HG03108 (cell line): ENCODE results near the gene RSPH9.
A peak's percentile ranks its signal among the peaks of the same experiment; 100 is the strongest.

Source experiments
- ATAC-seq: cut with Tn5 transposase; IDR thresholded peaks from one replicate; pipeline ENCODE4 v1.9.1; 2021; ENCODE audit warnings: moderate library complexity; ENCODE audit not compliant: unreplicated experiment

The RSPH9 gene, protein sequence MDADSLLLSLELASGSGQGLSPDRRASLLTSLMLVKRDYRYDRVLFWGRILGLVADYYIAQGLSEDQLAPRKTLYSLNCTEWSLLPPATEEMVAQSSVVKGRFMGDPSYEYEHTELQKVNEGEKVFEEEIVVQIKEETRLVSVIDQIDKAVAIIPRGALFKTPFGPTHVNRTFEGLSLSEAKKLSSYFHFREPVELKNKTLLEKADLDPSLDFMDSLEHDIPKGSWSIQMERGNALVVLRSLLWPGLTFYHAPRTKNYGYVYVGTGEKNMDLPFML

DNA sequence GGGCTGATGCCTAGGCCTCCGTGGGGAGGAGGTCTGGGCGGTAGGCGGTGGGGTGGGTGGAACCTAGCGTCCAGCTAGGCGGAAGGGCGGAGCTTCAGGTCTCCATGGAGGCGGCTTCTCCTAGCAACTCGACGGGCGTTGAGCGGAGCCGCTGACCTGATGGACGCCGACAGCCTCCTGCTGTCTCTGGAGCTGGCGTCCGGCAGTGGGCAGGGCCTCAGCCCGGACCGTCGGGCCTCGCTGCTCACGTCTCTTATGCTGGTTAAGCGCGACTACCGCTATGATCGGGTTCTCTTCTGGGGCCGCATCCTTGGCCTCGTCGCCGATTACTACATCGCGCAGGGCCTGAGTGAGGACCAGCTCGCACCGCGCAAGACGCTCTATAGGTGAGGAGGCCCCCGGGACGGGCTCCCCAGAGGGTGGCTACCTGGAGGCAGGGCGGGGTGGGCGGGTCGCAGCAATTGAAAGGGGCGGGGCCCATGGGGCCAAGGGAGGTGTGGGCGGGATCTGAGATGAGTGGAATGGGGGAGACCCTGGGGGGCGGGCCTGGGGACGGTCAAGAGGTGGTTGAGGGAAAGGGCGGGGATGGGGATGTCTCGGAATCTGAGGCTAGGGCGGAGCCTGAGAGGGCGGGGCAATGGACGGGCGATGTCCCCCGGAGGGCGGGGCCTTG, at the start of gene RSPH9:
RSPH9 (plus strand) TSS at position 97 of the 673 bp plus-strand sequence; CDS start at position 160, 63 bp downstream.
- peak; percentile 53 for ATAC-seq

DNA sequence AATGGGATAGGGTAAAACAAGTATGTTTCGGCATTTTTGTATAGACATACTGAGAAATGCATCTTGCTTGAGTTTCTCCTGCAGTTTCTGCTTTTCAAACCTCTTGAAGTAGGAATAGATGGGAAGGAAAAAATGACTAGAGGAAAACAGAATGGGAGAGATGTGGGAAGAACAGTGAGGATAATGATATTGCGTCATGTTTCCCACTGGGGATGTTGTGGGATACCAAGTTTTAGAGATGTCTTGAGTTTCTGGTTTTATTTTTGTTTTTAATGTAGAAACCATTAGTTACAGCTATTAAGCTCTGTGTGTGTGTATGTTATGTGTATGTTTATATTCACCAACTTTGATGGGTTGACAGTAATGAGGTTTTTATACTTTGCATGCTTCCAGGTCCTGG, 44.2 kb upstream of the RSPH9 start:
- no peak for ATAC-seq

DNA sequence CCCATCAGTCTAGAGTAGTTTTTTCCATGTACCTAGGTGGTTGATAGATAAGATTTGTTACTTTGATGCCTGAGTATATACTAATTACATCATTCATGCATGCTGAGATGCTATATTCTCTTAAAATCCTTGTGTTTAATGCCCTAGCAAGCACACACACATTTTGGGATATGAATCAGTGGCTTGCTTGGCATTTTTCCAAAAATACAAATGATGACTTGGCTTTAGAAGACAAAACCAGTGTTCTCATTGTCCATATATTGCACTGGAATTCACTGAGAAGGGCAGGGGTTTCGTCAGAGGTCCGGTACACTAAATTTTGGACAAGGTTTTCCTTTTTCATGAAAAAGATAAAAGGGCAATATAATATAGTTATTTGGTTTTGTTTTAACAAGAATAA, 40.7 kb upstream of the RSPH9 start:
- no peak for ATAC-seq

DNA sequence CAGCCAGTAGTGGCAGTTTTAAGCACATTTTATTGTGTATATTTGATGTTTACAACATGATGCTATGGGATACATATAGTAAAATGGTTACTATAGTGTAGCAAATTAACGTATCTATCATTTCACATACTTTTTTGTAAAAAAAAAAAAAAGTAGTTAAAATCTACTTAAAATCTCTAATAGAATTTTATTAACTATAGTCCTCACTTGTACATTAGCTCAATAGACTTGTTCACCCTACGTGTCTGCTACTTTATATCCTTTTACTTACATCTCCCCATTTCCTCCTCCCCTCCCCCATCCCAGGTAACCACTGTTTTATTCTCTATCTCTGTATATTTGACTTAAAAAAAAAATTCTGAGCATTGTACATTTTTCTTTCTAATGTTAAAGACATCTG, 38.8 kb upstream of the RSPH9 start:
- ATAC-seq: no peak

DNA sequence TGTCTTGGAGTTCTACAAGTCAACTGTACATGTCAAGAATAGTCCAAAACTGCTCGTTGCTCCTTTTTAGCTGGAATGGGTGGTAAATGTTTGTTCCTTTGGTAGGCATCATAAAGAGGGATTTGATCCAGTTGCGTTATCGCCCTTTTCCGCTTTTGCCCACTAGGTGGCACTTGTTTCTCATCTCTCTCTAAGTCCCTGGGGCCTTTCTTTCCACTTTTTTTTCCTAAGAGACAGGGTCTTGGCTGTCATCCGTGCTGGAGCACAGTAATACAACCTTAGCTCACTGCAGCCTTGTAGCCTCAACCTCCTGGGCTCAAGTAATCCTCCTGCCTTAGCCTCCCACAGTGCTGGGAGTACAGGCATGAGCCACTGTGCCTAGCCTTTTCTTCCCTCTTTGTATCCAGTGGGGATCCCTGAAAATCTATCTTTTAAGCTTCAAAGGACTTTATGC, 36.5 kb upstream of the RSPH9 start:
- no peak for ATAC-seq

DNA sequence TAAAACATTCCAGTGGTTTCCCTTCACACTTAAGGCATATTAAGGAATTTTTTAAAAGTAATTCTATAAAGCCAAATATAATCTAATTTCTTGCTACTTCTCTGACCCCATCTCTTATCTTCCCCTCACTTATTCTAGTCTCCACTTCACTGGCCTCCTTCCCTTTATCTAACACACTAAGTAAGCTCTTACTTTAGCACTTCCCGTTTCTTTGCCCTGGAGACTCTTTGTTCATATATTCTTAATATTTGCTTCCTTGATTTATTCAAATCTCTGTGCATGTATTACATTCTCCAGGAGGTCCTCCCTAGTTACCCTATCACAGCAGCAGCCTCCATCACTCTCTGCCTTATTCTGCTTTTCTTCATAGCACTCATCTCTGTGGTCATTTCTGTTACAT, 36.0 kb upstream of the RSPH9 start:
- ATAC-seq: no peak

DNA sequence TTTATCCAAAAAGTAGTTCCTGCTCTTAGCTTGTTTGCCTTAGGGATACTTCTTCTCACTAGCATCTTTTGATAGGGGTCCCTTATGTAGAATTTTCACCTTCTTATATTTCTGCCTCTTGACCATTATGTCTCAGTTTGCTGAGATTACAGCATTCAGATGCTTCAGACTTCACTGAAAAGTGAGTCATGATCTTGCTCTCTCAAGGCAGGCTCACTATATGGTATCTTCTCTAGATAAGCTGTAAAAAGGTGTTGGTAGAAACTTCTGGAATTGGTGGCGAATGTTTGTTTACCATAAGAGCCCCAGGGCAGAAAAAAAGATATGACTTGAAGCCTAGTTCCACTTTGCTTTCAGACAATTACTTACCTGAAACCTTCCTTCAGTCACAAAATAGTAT, 35.4 kb upstream of the RSPH9 start:
- no peak for ATAC-seq

DNA sequence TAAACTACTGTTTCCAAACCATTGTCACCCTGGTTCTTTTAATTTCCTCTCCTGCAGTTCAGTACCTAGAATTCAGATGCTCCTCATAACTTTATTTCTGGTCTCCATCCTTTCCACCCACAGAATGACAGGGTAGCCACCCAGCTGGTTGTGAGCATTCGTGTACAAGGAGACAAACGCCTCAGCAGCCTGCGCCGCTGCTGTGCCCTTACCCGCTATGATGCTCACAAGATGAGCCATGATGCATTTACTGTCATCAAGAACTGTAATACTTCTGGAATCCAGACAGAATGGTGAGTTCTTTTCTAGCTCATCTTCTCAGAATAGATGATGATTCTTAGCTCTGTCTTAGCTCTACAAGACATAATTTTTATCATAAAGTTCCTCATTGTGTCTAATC, 34.4 kb upstream of the RSPH9 start:
- ATAC-seq: no peak

DNA sequence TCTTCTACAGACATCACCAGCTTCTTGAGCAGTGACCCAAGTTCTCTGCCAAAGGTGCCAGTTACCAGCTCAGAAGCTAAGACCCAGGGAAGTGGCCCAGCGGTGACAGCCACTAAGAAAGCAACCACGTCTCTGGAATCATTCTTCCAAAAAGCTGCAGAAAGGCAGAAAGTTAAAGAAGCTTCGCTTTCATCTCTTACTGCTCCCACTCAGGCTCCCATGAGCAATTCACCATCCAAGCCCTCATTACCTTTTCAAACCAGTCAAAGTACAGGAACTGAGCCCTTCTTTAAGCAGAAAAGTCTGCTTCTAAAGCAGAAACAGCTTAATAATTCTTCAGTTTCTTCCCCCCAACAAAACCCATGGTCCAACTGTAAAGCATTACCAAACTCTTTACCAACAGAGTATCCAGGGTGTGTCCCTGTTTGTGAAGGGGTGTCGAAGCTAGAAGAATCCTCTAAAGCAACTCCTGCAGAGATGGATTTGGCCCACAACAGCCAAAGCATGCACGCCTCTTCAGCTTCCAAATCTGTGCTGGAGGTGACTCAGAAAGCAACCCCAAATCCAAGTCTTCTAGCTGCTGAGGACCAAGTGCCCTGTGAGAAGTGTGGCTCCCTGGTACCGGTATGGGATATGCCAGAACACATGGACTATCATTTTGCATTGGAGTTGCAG, 31.0 kb upstream of the RSPH9 start:
- no peak for ATAC-seq

DNA sequence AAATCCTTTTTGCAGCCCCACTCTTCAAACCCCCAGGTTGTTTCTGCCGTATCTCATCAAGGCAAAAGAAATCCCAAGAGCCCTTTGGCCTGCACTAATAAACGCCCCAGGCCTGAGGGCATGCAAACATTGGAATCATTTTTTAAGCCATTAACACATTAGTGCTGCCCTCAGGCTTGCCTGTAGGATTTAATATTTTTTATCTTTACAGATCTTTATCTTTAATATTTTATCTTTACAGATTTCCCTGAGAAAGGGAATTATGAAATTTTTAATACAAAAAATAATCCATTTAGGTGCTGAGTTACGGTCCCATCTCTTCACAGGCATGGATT, 30.5 kb upstream of the RSPH9 start:
- no peak for ATAC-seq

DNA sequence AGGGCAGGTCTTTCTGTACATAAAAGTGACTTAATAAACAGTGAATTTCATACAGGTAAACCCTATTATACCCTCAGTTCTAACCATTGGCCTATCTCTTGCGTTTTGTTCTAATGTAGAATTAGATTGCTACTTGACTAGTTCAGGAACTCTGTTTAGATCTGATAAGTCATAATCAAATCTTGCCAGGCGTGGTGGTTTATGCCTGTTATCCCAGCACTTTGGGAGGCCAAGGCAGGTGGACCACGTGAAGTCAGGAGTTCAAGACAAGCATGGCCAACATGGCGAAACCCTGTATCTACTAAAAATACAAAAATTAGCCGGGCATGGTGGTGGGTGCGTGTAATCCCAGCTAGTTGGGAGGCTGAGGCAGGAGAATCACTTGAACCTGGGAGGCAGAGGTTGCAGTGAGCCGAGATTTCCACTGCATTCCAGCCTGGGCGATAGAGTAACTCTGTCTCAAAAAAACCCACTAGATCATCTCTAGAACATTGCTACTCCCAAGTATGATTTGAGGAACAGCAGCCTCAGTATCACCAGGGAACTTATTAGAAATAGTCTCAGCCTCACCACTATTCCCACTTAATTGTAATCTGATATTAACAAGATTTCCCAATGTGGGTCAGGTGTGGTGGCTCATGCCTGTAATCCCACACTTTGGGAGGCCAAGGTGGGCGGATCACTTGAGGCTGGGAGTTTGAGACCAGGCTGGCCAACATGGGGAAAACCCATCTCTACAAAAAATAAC, 27.9 kb upstream of the RSPH9 start:
- no peak for ATAC-seq

DNA sequence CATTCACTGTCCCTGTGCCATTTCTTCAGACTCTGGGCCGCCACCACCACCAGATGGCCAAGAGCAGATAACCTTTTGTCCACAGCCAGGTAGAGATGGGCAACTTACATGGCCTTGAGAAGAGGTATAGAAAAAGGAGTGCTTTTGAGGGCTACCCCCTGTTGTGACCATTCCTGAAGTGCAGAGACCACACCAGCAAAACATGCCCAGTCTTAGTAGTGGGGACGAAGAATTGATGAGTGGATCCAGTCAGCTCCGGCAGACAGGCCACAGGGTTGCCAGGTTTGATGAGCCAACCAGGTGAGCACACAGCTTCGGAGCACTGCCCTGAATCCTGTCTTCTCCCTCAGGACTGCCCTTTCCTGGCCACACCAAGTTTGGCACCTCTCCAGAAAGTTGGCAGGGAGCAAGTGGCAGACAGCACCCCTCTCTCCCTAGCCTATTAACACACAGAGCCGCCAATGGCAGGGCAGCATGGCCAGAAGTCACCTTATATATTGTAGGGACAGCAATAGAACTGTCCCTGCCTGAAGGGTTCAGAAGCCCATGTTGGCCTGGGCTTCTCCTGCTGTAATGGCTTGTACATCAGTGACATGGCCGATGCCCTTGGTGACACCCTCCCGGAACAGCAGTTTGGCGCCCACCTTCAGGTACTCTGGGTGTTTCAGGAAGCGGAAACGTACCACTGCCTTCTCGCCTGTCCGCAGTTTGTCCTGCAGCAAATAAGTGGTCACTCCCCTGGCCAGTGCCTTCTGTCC, 23.6 kb upstream of the RSPH9 start:
- no peak for ATAC-seq

DNA sequence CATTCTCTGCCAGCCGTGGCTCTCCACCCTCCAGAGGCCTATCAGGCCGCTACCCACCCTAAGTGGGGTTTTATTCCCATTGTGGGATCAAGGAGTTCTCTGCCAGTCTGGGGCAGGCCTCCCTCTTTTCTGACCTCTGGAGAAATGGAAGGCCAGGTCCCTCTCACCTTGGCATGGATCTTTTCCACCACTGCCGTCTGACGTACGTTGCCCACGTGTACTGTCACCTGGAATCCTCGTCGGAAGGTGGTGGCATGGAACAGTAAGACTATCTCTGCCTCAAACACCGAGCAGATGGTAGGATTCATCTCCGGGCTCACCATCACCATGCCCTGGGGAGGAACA, 23.0 kb upstream of the RSPH9 start:
- ATAC-seq: no peak

DNA sequence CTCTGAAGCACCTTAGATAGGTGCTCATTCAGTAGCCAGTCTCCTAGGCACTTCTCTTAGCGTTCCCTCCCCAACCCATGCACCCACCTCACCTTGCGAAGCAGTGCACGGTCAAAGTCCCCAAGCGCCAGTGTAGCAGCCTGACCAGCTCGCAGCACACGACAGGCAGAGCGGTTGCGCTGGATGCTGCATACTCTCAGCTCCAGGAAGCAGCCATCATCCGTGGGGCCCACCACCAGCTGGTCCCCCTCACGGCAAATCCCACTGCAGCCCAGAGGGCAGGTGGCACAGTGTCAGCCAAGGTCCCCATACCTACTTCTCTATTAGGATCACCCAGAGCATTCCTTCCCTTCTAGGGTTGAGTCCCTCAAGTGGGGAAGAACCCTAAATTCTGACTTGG, 22.3 kb upstream of the RSPH9 start:
- no peak for ATAC-seq

DNA sequence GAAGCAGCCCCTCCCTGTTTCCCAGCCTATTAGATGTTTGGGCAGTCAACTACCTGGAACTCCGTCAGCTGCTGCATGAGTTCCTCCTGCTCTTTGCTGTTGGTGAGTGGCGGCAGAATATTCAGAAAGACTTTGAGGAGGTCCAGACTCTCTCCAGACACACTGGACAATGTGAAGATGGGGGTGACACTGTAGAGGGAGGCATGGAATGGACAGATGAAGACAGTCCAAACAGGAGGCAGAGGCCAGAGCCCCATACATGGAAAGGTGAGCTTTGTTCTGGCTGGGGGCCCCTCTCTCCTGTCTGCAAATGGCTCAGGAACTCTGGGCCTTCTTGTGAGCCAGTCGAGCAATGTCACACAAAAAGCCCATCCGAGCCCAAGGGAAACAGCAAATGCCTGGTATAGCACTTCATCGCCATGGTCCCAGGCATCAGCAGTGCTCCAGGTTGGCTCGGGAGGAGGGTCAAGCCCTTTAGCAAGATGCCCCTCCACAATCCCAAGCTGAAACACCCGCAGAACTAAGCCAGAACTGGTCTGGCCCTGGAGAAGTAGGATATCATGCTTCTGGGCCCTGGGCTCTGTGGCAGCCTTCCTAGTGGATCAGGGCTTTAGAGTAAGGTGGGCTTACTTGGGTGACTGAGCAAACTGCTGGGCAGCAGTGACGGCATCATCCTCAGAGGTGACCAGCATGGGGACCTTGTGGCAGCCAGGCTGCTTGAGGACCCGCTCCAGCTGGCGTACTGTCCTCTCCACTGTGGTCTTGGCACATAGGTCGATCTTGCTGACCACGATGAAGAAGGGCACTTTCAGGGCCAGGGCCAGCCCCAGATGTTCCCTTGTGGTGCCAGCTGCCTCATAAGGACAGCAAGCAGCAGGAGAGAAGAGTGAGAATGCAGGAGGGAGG, 20.7 kb upstream of the RSPH9 start:
- ATAC-seq: no peak

DNA sequence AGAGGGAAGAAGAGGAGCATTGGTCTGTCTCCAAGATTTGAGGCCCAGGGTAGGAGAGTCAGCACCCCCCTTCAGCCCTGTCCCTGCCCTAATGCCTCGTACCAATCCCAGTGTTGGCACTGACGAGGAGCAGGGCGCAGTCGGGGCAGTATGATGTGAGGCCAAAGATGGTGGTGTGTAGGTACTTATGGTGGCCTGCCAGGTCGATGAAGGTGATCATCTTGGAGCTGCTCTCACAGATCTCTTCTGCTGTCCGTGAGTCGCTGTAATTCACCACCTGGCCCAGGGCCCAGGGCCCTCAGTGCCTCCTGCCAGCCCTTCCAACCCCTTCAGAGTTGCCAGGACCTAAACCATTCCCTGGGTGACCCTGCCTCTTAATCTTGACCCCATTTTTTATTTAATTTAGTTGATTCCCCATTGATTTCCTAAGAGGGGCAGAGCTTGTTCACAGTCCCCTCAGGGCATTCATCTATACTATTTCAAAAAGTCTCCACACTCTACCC, 20.0 kb upstream of the RSPH9 start:
- no peak for ATAC-seq

DNA sequence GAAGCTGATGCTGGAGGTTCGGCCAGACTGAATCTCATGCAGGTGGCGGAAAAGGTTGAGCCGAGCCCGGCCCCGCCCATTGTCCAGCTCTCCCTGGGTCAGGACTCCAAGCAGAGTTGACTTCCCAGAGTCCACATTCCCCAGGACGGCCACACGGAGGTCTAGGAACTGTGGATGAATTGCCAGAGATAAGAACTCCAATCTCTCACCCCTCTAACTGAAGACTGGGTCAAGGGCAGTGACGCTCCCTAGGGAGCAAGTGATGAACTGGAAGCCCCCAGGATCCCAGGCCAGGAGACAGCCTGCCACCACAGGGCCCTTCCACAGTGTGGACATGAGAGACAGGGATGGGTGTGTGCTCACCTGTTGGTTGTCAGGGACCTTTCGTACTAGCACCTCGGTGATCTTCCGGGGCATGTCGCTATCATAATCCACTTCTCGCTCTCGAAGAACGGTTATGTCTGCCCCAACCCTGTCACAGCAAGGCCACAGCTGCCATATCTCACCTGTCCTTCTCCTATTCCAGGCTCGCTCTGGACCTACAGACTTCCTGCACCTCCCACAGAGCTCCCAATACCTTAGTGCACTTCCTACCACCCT, 19.3 kb upstream of the RSPH9 start:
- no peak for ATAC-seq

DNA sequence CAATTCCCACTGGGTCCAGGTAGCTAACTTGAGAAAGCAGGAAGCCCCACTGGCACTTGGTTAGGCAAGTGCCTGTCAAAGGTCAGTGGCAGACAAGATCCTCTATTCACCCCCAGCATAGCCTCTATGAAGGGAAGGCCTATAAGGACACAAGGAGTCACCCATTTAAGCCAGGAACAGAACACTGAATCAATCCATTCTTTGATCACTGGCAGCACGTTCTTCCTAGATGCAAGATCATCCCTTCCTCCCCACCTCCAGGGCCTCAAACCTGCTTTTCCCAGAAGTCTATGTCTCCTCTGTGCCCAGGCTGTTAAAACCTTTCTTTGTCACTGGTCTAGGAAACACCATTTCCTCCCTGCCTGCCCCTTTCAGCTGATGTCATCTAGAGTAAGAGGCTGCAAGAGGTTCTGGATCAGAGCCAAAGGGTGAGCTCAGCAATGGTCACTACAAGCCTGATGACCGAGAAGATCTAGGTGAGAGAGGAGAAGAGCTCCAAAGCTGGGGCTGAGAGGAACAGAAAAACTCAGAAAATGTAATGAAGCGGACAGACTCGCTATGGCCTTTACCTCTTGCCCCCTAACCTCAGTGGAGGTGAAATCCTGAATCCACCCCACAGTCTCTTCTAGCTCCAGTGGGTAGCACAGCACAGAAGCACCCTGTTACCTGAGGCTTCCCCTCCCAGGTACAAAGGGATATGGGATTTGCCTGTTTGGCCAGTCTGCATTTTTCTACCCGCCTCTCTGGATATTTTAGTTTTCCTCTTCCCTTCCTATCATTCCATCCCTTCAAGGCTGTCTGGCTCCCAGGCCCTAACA, 17.6 kb upstream of the RSPH9 start:
- ATAC-seq: no peak
